ENCODE results near the gene TRIM46. TPM values are rescaled to one million over a fixed set of nuclear protein-coding genes. Genes with fewer than 3 reads are reported as not detected.

Gene TRIM46
- total RNA-seq, 1 experiment from 2014 or later: 3.8 TPM

DNA sequence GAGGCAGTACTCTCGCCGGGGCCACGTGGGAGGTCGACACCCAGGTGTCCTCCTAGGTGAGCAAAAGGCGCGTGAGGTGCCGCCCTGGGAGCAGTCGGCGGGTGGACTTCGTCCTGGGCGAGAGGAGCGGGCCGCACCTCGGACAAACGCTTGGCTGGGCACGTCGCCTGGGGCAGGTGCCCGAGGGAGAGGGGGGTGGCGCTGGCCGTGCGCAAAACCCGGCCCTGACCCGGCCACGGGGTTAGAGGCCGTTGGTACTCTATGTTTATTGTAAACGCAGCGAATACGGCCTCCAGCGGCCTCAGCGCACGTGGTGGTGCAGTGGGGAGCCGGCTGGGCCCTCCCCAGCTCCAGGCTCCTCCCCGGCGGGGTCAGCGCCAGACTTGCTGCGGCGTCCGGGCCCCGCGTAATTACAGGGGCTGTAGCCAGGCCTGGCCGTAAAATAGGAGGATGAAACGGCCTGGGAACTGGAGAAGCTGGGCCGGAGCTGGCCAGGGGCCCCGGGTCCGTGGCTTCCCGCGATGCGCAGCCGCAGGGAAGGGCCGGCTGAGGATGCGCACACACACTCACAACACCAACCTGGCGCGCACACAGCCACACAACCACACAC, 47.6 kb upstream of the TRIM46 start:
- no peak overlapping the region for H2AFZ ChIP-seq (ENCODE audit: low read depth, low read length, poor library complexity, severe bottlenecking)
- peak overlapping the region; percentile 99 for H3K4me2 ChIP-seq (ENCODE audit: low read length)
- ChIA-PET POLR2A (no interaction called here), RAD21 (ENCODE audit: low non-redundant PET in 1 of 2, low total read pairs in 2 of 2, uncharacterized antibody in 2 of 2, unreplicated experiment in 2 of 2) (no interaction called here), CTCF (no interaction called here)
- H3K4me1 ChIP-seq (ENCODE audit: control insufficient read depth in 1 of 2, insufficient read depth in 2 of 2, low read length in 2 of 2): peaks cover 29 to 64% of the 10 kb centered on the region in 2 experiments
- H3K9ac ChIP-seq (ENCODE audit: low read length): no peak overlapping the region
- no peak overlapping the region for H3K4me3 ChIP-seq (replicated peaks in 1 of 2; ENCODE audit: low read depth in 1 of 2, low read length in 2 of 2)
- ATAC-seq: no peak
- peaks cover 32% of the 10 kb centered on the region for H3K79me2 ChIP-seq (ENCODE audit: insufficient read depth, low read length)
- intact Hi-C loops (cut with micrococcal nuclease): no loop called here
- H4K20me1 ChIP-seq (ENCODE audit: insufficient read depth): no peaks in the 10 kb centered on the region
- H3K9me2 ChIP-seq (ENCODE audit: insufficient read depth): no peaks in the 10 kb centered on the region
- no peaks in the 10 kb centered on the region for H3K9me3 ChIP-seq (ENCODE audit: control insufficient read depth in 1 of 2, insufficient read depth in 1 of 2, low read depth in 1 of 2, low read length in 2 of 2)
- BruUV-seq (replicated peaks): no TSS peak
- no peak for DNase-seq (ENCODE audit: low read depth, low spot score)
- TF ChIP-seq, protein P1, sequence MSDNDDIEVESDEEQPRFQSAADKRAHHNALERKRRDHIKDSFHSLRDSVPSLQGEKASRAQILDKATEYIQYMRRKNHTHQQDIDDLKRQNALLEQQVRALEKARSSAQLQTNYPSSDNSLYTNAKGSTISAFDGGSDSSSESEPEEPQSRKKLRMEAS (IDR thresholded peaks at IDR 0.05): no peak
- TF ChIP-seq, protein P2, sequence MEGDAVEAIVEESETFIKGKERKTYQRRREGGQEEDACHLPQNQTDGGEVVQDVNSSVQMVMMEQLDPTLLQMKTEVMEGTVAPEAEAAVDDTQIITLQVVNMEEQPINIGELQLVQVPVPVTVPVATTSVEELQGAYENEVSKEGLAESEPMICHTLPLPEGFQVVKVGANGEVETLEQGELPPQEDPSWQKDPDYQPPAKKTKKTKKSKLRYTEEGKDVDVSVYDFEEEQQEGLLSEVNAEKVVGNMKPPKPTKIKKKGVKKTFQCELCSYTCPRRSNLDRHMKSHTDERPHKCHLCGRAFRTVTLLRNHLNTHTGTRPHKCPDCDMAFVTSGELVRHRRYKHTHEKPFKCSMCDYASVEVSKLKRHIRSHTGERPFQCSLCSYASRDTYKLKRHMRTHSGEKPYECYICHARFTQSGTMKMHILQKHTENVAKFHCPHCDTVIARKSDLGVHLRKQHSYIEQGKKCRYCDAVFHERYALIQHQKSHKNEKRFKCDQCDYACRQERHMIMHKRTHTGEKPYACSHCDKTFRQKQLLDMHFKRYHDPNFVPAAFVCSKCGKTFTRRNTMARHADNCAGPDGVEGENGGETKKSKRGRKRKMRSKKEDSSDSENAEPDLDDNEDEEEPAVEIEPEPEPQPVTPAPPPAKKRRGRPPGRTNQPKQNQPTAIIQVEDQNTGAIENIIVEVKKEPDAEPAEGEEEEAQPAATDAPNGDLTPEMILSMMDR (IDR thresholded peaks at IDR 0.05 in 2 of 3, conservative IDR thresholded peaks at IDR 0.05 in 1 of 3; ENCODE audit: borderline replicate concordance in 1 of 3, insufficient read depth in 1 of 3, low read depth in 2 of 3, low read length in 2 of 3): no peak
- TF ChIP-seq JUND (IDR thresholded peaks at IDR 0.05) (no peak), POLR2A (IDR thresholded peaks at IDR 0.05; ENCODE audit: borderline replicate concordance, extremely low read depth, insufficient read depth, insufficient read length) (no peak), ZFX (IDR thresholded peaks at IDR 0.05) (no peak), RAD21 (IDR thresholded peaks at IDR 0.05; ENCODE audit: low read depth) (no peak), ELF1 (IDR thresholded peaks at IDR 0.05; ENCODE audit: borderline replicate concordance, low read depth) (no peak), EGR1 (IDR thresholded peaks at IDR 0.05; ENCODE audit: low read depth) (no peak), EZH2 (IDR thresholded peaks at IDR 0.05) (no peak), FOSL1 (IDR thresholded peaks at IDR 0.05; ENCODE audit: low read depth) (no peak), TCF7L2 (IDR thresholded peaks at IDR 0.05; ENCODE audit: borderline replicate concordance, extremely low read depth, insufficient read depth, insufficient read length) (no peak), YY1 (IDR thresholded peaks at IDR 0.05; ENCODE audit: extremely low read depth, insufficient replicate concordance, low read depth, low read length) (no peak)
- TF ChIP-seq, protein P3, sequence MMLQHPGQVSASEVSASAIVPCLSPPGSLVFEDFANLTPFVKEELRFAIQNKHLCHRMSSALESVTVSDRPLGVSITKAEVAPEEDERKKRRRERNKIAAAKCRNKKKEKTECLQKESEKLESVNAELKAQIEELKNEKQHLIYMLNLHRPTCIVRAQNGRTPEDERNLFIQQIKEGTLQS (IDR thresholded peaks at IDR 0.05): no peak
- TF ChIP-seq, protein P4, sequence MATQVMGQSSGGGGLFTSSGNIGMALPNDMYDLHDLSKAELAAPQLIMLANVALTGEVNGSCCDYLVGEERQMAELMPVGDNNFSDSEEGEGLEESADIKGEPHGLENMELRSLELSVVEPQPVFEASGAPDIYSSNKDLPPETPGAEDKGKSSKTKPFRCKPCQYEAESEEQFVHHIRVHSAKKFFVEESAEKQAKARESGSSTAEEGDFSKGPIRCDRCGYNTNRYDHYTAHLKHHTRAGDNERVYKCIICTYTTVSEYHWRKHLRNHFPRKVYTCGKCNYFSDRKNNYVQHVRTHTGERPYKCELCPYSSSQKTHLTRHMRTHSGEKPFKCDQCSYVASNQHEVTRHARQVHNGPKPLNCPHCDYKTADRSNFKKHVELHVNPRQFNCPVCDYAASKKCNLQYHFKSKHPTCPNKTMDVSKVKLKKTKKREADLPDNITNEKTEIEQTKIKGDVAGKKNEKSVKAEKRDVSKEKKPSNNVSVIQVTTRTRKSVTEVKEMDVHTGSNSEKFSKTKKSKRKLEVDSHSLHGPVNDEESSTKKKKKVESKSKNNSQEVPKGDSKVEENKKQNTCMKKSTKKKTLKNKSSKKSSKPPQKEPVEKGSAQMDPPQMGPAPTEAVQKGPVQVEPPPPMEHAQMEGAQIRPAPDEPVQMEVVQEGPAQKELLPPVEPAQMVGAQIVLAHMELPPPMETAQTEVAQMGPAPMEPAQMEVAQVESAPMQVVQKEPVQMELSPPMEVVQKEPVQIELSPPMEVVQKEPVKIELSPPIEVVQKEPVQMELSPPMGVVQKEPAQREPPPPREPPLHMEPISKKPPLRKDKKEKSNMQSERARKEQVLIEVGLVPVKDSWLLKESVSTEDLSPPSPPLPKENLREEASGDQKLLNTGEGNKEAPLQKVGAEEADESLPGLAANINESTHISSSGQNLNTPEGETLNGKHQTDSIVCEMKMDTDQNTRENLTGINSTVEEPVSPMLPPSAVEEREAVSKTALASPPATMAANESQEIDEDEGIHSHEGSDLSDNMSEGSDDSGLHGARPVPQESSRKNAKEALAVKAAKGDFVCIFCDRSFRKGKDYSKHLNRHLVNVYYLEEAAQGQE (IDR thresholded peaks at IDR 0.05; ENCODE audit: low read depth): no peak
- H3K27me3 ChIP-seq (ENCODE audit: insufficient read depth, low read length): no peaks in the 10 kb centered on the region
- no peak overlapping the region; the same call in 1 of the 2 replicates for H3K27ac ChIP-seq (ENCODE audit: low read depth, low read length)
- peaks cover 0 to 3% of the 10 kb centered on the region in 2 experiments; a peak in 2 of 4 replicates for H3K36me3 ChIP-seq (ENCODE audit: control insufficient read depth in 1 of 2, insufficient read depth in 2 of 2, low read length in 2 of 2)
